ENCODE measurements around the gene FHIT. TPM values are rescaled to one million over a fixed set of nuclear protein-coding genes. Genes with fewer than 3 reads are reported as not detected.

Gene FHIT
- total RNA-seq, 1 donor from 2014 or later, result 8.5 TPM

DNA sequence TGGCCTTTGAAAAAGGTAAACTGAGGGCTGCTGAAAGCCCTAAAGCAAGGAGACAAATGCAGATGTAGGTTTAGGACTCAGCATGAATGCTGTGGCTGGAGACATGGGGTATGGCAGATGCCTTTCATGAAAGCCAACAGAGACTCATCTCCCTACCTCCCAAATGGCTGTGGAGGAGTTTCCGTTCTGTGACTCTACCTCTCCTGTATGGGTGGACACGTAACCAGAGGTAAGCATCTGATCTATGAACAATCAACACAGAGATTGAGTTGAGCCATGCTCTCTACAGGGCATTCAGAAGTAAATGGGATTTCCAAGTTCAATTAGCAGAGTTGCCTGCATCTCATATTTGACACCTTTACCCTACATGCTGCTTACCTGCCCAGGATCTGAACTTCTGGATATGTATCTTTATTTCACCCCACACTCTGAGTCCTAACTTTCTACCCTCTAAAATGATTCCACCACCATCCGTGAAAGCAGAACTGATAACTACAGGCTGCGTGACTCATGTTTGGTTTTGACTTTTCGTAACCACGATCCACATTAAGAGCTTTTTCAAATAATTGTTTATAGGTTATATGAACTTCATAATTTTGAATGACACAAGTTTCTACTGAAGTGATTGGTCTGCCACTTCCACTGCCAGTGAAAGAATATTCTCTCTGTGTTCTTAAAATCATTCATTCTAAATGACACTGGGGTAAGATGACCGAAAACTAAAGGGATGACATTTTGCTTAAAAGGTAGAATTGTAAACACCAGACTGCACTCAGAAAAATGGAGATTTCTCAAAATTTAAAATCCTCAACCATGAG is 1058.7 kb downstream of the FHIT start:
- DNase-seq (ENCODE audit: low spot score), result no peak

- no peak for DNase-seq (ENCODE audit: low spot score)
Measured at GRCh38 chr3:60190073-60190472, 1061.2 kb downstream of the FHIT start.

DNA sequence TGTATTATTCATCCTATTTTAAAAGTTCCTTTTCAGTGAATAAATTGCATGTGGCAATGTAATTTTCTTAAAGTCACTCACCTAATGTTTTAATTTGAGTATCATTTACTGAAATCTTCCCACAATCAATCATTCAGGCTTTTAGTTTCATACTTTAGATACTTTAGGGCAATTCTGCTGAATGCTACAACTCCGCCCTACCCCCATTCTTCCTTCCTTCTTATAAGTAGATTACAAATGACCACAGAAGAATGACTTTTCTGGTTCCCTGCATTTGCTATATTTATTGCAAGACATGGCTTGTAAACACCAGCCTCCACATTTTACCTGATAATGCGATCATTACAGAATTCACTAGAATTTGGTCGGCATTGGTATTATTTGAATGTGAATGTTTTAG is 1061.9 kb downstream of the FHIT start:
- DNase-seq (ENCODE audit: low spot score), result no peak

GRCh38 chr3:60188803-60189202 is 1062.4 kb downstream of the FHIT start:
- no peak for DNase-seq (ENCODE audit: low spot score)

DNA sequence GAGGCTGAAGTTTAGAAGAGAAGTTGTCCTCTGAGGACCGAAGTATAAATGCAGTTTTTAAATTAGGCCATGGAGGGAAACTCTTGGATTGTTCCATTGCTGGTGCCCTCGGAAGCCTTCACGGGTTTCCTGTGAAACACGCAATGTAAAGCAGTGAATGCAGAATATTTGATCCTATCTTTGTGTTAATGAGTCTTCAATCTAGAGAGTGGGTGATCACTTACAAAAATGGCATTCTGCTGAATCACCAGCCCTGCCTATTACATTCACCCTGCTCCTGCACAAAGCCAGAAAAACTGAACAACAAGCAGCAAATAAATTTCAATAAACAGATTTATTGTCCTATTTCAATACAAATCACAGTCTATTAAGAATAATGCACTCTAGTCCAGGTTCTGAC is 1063.9 kb downstream of the FHIT start:
- DNase-seq (ENCODE audit: low spot score), result no peak

GRCh38 chr3:60186359-60186758 is 1064.9 kb downstream of the FHIT start:
- no peak for DNase-seq (ENCODE audit: low spot score)

DNA sequence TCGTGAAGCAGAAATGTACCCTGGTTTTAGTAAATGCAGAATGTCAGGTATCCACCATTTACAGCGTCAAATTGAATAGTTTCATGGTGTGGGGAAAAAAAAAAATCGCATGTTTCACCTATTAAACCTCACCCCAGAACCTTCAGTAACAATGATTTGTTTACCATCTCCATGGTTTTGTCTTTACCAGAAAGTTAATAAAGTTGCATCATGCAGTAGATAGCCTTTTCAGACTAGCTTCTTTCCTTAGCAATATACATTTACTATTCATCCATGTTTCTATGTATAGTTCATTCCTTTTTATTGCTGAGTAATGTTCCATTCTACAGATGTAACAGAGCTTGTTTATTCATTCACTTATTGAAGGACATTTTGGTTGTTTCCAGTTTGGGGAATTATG is 1066.1 kb downstream of the FHIT start:
- no peak for DNase-seq (ENCODE audit: low spot score)

DNA sequence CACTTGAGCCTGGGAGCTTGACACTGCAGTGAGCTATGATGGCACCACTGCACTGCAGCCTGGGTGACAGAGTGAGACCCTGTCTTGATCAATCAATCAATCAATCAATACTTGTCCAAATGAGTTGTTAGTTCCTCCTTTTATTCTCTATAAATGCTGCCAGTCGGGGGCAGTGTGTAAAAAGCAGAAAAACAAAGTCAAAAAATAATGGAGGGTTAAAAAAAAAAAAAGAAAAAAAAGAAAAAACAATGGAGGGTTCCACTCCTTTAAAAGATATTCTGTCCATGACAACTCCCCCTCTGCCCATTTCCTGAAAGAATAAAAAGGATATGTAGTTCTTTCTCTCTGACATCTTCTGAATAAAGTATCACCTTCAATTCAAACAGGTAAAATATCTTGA is 1068.6 kb downstream of the FHIT start:
- DNase-seq (ENCODE audit: low spot score), result no peak

GRCh38 chr3:60178931-60179653 is 1072.2 kb downstream of the FHIT start:
- no peak for DNase-seq (ENCODE audit: low spot score)

DNA sequence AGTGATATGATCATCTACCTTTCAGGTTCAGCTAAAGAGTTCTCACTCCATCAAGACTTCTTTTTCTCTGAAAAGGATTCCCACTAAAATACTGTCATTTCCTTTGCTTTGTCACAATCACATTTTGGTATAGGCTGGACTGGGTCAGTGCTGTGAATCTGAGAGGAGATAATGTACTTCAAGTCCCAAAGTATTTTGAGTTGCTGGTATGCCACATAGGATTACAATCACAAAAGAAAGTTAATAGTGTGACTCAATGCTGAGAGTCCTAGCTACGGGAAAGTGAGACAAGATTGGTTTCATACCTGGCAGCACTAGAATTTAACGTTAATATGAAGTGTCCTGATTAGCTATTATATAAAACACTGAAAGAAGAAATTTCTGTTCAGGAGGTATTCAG is 1073.5 kb downstream of the FHIT start:
- DNase-seq (ENCODE audit: low spot score), result no peak

DNA sequence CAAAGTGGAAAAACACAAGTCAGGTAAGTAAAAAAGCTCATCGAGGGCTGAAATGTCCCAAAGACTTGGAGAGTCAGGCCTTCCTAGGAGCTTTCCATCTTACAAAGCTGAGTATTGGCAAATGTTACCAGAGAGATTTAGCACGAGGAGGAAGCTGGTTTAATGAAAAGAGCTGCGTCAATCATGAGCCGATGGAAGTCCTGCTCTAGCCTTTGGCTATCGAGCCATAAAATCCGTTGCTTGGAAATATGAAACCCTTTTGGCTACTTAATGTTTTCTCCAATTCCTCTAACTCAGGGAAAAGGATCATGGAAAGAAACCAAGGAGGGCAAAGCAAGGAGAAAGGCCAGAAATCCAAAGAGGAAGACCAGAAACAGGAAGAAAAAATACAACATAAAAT is 1074.6 kb downstream of the FHIT start:
- no peak for DNase-seq (ENCODE audit: low spot score)

- no peak for DNase-seq (ENCODE audit: low spot score)
Measured at GRCh38 chr3:60175680-60176079, 1075.6 kb downstream of the FHIT start.

GRCh38 chr3:60169755-60170154 is 1081.5 kb downstream of the FHIT start:
- DNase-seq (ENCODE audit: low spot score), result no peak

DNA sequence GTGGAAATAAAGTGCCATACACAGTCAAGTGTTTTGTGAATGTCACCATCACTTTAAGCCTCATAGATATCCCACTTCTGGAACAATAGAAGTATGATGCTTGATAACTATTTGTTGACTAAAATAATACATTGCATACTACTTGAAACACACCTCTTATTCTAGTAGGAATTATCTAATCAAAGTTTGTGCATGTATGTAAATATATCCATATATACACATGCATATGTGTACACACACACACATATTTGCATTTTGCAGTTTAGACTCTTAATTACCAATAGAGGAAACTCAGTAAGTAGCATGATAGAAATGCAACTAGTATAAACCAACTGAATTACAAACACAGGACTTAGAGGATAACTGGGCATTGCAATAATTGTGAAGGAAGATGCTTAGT is 1084.1 kb downstream of the FHIT start:
- no peak for DNase-seq (ENCODE audit: low spot score)

GRCh38 chr3:60160822-60161748 is 1090.2 kb downstream of the FHIT start:
- DNase-seq (ENCODE audit: low spot score), result no peak

DNA sequence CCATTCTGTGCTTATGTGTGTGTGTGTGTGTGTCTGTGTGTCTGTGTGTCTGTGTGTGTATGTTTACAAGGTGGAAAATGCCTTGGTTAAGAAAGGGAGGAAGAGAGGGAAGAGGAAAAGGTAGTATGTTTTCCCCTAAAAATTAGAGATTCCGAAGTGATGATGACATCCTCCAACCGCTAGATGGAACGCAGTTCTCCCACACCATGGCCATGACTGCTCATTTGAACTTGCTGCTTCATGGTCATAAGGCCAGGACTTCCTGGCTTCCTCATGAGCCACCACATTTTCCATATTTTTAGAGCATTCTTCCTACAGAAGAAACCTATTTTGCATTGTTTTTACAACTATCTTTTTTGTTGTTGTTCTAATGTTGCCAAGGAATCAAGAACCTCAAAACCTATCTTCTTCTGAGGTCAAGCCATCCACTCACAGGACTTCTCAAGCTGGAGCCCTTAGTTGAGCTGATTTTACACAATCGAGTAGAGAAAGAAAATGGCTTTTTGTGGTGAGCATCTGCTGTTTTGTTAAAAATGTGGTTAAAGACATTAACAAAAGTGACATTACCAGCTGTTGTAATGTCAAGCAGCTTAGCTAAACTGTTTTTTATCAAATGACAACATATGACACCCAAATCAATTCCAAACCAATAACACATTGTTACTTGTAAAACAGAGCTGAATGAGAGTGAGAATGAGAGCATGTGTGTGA is 1091.0 kb downstream of the FHIT start:
- DNase-seq (ENCODE audit: low spot score), result no peak

DNA sequence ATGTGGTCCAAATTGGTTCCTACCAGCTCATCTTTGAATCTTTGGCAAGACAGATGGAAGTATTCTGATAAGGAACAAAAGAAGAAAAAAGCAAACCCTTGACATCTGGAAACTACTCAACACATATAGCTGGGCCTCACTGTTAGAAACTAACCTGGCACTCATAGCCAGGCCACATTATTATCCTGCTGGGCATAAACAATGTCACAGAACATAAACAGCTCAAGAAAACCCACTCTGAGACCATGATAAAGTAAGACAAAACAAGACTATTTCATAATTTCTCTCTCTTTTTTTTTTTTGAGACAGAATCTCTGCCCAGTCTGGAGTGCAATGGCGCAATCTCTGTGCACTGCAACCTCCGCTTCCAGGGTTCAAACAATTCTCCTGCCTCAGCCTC is 1093.2 kb downstream of the FHIT start:
- no peak for DNase-seq (ENCODE audit: low spot score)

GRCh38 chr3:60154011-60154410 is 1097.2 kb downstream of the FHIT start:
- no peak for DNase-seq (ENCODE audit: low spot score)

DNA sequence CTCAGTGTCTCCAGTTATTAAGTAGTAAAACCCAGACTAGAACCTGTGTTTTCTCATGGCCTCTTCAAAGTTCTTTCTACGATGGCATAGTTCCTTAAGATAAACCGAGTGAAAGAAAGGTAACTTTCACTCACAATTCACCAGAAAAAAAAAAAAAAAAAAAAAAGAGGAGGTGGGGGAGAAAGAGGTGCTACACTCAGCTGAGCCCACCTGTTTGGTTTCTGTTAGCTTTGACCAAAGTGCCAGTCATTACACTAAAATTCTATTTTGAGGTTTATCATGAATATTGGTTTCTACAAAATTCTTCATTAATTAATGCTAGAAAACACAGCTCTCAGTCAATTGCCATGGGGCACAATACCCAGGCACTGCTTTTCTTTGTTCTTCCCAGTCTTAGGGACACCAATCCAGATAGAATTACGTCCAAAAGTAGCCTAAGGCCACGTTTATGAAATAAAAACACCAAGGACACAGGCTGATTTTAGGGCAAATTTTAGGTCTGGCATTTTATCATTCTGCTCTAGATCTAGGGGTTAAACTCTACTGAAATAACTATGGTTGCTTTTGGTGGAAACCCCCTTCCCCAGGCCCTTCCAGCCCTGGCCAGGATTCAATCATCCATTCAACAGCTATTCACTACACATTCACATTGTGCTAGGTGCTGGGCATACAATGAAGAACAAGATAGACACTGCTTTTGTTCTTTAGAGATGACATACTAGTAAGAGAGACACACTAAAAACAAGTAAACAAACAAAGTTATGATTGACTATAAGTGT is 1097.8 kb downstream of the FHIT start:
- no peak for DNase-seq (ENCODE audit: low spot score)

DNA sequence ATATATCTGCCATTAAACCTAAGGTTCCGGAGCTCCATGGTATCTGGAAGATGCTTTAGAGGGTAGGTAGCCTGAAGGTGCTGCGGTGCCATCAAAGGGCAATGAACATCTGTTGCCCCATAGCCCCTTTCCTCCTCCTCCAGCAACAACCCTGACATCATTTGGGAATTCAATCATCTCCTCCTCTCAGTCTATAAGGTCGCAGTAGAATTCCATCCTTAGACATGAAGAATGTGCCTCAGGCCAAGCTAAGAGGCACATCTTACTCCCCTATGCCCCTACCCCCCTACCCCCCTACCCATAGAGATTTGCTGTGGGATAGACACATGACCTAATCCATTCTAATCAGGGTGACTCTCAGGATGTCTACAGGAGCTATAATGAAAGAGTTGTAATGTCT is 1101.8 kb downstream of the FHIT start:
- no peak for DNase-seq (ENCODE audit: low spot score)

Data from mesenteric fat pad (tissue), 1 donor.